Measurements from ENCODE around the gene HOXD4. TPM values are rescaled to one million over a fixed set of nuclear protein-coding genes. Genes with fewer than 3 reads are reported as not detected.

Gene HOXD4
- polyA plus RNA-seq, 1 donor from 2014 or later: not detected

DNA sequence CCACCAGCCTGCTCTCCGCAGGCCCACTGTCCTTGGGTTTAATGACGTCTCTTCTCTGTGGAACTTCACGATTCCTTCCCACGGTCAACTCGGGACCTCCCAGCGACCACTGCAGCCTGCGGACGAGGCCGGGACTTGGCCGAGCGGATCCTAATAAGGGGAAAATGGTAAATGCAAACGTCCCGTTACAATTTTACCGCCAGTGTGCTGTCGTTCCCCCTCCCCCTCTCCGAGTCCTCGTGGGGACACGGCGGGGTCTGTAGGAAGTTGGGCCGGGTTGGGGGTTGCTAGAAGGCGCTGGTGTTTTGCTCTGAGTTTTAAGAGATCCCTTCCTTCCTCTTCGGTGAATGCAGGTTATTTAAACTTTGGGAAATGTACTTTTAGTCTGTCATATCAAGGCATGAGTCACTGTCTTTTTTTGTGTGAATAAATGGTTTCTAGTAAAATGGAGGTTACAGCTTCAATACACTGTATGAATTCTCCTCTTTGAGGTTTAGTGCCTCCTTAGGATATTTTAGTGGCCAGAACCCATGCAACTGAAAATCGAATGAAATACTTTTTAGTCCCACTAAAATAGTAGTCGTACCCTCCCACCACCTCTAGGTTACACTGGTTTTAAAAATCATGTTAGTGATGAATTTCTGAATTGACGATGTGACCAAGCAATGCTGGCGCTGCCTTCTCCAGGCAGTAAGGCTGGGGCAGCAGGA, 42.0 kb upstream of the HOXD4 start:
- Histone ChIP-seq H2AFZ (ENCODE audit: low read depth, low read length) (no peak overlapping the region), H3K27ac (ENCODE audit: low read length) (no peak overlapping the region), H3K27me3 (ENCODE audit: insufficient read depth, low read depth, low read length) (peaks cover 96% of the 10 kb centered on the region), H3K79me2 (replicated peaks; ENCODE audit: insufficient read depth, low read length) (no peaks in the 10 kb centered on the region), H3K36me3 (ENCODE audit: insufficient read depth, low read length) (no peaks in the 10 kb centered on the region), H3K4me2 (ENCODE audit: low read length) (no peak overlapping the region), H3K4me3 (ENCODE audit: low read length) (no peak overlapping the region), H4K20me1 (ENCODE audit: insufficient read depth) (no peaks in the 10 kb centered on the region), H3K9me3 (ENCODE audit: low read length) (peaks cover 10% of the 10 kb centered on the region), H3K9me2 (ENCODE audit: insufficient read depth, low read length) (no peaks in the 10 kb centered on the region), H3F3A (ENCODE audit: insufficient read depth, low read length, poor library complexity, severe bottlenecking) (no peaks in the 10 kb centered on the region), H3K9ac (ENCODE audit: low read length) (no peak overlapping the region)
- TF ChIP-seq, protein P1, sequence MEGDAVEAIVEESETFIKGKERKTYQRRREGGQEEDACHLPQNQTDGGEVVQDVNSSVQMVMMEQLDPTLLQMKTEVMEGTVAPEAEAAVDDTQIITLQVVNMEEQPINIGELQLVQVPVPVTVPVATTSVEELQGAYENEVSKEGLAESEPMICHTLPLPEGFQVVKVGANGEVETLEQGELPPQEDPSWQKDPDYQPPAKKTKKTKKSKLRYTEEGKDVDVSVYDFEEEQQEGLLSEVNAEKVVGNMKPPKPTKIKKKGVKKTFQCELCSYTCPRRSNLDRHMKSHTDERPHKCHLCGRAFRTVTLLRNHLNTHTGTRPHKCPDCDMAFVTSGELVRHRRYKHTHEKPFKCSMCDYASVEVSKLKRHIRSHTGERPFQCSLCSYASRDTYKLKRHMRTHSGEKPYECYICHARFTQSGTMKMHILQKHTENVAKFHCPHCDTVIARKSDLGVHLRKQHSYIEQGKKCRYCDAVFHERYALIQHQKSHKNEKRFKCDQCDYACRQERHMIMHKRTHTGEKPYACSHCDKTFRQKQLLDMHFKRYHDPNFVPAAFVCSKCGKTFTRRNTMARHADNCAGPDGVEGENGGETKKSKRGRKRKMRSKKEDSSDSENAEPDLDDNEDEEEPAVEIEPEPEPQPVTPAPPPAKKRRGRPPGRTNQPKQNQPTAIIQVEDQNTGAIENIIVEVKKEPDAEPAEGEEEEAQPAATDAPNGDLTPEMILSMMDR (IDR thresholded peaks at IDR 0.05; ENCODE audit: poor library complexity, severe bottlenecking): no peak
- TF ChIP-seq SMC3 (conservative IDR thresholded peaks at IDR 0.05; ENCODE audit: poor library complexity) (no peak), MXI1 (conservative IDR thresholded peaks at IDR 0.05; ENCODE audit: poor library complexity, severe bottlenecking) (no peak), RAD21 (conservative IDR thresholded peaks at IDR 0.05) (no peak), EP300 (conservative IDR thresholded peaks at IDR 0.05; ENCODE audit: poor library complexity, severe bottlenecking) (no peak)
- TF ChIP-seq, protein P2, sequence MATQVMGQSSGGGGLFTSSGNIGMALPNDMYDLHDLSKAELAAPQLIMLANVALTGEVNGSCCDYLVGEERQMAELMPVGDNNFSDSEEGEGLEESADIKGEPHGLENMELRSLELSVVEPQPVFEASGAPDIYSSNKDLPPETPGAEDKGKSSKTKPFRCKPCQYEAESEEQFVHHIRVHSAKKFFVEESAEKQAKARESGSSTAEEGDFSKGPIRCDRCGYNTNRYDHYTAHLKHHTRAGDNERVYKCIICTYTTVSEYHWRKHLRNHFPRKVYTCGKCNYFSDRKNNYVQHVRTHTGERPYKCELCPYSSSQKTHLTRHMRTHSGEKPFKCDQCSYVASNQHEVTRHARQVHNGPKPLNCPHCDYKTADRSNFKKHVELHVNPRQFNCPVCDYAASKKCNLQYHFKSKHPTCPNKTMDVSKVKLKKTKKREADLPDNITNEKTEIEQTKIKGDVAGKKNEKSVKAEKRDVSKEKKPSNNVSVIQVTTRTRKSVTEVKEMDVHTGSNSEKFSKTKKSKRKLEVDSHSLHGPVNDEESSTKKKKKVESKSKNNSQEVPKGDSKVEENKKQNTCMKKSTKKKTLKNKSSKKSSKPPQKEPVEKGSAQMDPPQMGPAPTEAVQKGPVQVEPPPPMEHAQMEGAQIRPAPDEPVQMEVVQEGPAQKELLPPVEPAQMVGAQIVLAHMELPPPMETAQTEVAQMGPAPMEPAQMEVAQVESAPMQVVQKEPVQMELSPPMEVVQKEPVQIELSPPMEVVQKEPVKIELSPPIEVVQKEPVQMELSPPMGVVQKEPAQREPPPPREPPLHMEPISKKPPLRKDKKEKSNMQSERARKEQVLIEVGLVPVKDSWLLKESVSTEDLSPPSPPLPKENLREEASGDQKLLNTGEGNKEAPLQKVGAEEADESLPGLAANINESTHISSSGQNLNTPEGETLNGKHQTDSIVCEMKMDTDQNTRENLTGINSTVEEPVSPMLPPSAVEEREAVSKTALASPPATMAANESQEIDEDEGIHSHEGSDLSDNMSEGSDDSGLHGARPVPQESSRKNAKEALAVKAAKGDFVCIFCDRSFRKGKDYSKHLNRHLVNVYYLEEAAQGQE (IDR thresholded peaks at IDR 0.05; ENCODE audit: borderline replicate concordance): no peak

DNA sequence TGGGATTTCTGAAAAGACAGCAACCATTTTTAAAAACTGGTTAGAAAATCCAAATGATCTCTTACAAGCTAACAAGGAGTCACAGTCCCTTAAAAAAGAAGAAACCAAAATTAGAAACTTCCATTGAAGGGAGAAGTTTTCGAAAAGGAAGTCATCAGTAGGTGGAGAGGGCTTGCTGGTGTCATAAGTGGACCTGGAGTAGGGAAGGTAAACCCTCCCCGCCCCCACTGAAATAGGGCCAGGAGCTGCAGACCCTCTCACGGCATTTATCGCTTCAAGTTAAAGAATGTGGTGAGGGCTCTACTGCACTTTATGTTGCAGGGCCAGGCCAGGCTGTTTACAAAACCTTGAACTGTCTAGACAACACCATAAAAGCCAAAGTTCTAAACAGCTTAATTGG, 41.4 kb upstream of the HOXD4 start:
- peaks cover 10% of the 10 kb centered on the region for H3K9me3 ChIP-seq (ENCODE audit: low read length)
- no peak overlapping the region for H2AFZ ChIP-seq (ENCODE audit: low read depth, low read length)
- TF ChIP-seq, protein P2 (IDR thresholded peaks at IDR 0.05; ENCODE audit: borderline replicate concordance): no peak
- no peak for TF ChIP-seq RAD21 (conservative IDR thresholded peaks at IDR 0.05)
- TF ChIP-seq SMC3 (conservative IDR thresholded peaks at IDR 0.05; ENCODE audit: poor library complexity): no peak
- no peak for TF ChIP-seq POLR2AphosphoS5 (IDR thresholded peaks at IDR 0.05)
- no peaks in the 10 kb centered on the region for H3F3A ChIP-seq (ENCODE audit: insufficient read depth, low read length, poor library complexity, severe bottlenecking)
- H3K4me2 ChIP-seq (ENCODE audit: low read length): no peak overlapping the region
- no peak overlapping the region for H3K4me3 ChIP-seq (ENCODE audit: low read length)
- H3K36me3 ChIP-seq (ENCODE audit: insufficient read depth, low read length): no peaks in the 10 kb centered on the region
- no peaks in the 10 kb centered on the region for H3K9me2 ChIP-seq (ENCODE audit: insufficient read depth, low read length)
- no peak overlapping the region for H3K9ac ChIP-seq (ENCODE audit: low read length)
- no peaks in the 10 kb centered on the region for H4K20me1 ChIP-seq (ENCODE audit: insufficient read depth)
- H3K79me2 ChIP-seq (replicated peaks; ENCODE audit: insufficient read depth, low read length): no peaks in the 10 kb centered on the region
- no peak overlapping the region for H3K27ac ChIP-seq (ENCODE audit: low read length)
- peaks cover 96% of the 10 kb centered on the region for H3K27me3 ChIP-seq (ENCODE audit: insufficient read depth, low read depth, low read length)
